ENCODE measurements around the gene ANXA4.

ANXA4 gene

GRCh38 chr2:69742322-69742952, 503 bp downstream of the ANXA4 start:
- no peak for DNase-seq (ENCODE audit: extremely low spot score)
- TF ChIP-seq CTCF (IDR thresholded peaks at IDR 0.05; ENCODE audit: control extremely low read depth, extremely low read depth, low read depth, missing control alignments), result no peak
- ChIA-PET POLR2A (interaction anchor here (0.8 to 2.8 kb wide), 2 partner anchors 11 to 13 kb away, joined by 4 to 9 read pairs; no protein-coding TSS in a partner anchor), CTCF (interaction anchor here (1.0 to 6.8 kb wide), 10 partner anchors 9 to 392 kb away, joined by 3 to 90 read pairs (median 6); no protein-coding TSS in a partner anchor)

- no peak for TF ChIP-seq CTCF (IDR thresholded peaks at IDR 0.05; ENCODE audit: control extremely low read depth, extremely low read depth, low read depth, missing control alignments)
- CTCF ChIA-PET, result interaction anchor here (1.0 to 6.8 kb wide), 10 partner anchors 12 to 390 kb away, joined by 3 to 90 read pairs (median 4); no protein-coding TSS in a partner anchor
- DNase-seq (ENCODE audit: extremely low spot score), result no peak
- POLR2A ChIA-PET, result no interaction called here
Measured at GRCh38 chr2:69743847-69744264, 1.9 kb downstream of the ANXA4 start.

GRCh38 chr2:69744456-69744855, 2.5 kb downstream of the ANXA4 start:
- ChIA-PET POLR2A (no interaction called here), CTCF (interaction anchor here (1.0 to 6.8 kb wide), 12 partner anchors 9 to 179 kb away, joined by 3 to 90 read pairs (median 3); no protein-coding TSS in a partner anchor)
- TF ChIP-seq CTCF (IDR thresholded peaks at IDR 0.05; ENCODE audit: control extremely low read depth, extremely low read depth, low read depth, missing control alignments), result no peak
- DNase-seq (ENCODE audit: extremely low spot score), result no peak

GRCh38 chr2:69745035-69745434, 3.1 kb downstream of the ANXA4 start:
- CTCF ChIA-PET, result interaction anchor here (1.0 to 6.8 kb wide), 13 partner anchors 9 to 179 kb away, joined by 3 to 90 read pairs (median 4); no protein-coding TSS in a partner anchor
- DNase-seq (ENCODE audit: extremely low spot score), result no peak
- POLR2A ChIA-PET, result no interaction called here
- no peak for TF ChIP-seq CTCF (IDR thresholded peaks at IDR 0.05; ENCODE audit: control extremely low read depth, extremely low read depth, low read depth, missing control alignments)

- DNase-seq (ENCODE audit: extremely low spot score), result no peak
- POLR2A ChIA-PET, result no interaction called here
- CTCF ChIA-PET, result interaction anchor here (5.9 kb wide), 1 partner anchor 26 kb away, joined by 31 read pairs; no protein-coding TSS in a partner anchor
- TF ChIP-seq CTCF (IDR thresholded peaks at IDR 0.05; ENCODE audit: control extremely low read depth, extremely low read depth, low read depth, missing control alignments), result no peak
Measured at GRCh38 chr2:69750246-69750645, 8.3 kb downstream of the ANXA4 start.

GRCh38 chr2:69753659-69754363, 11.9 kb downstream of the ANXA4 start:
- ChIA-PET POLR2A (no interaction called here), CTCF (interaction anchor here (1.3 to 5.9 kb wide), 4 partner anchors 9 to 31 kb away, joined by 3 to 31 read pairs (median 4); no protein-coding TSS in a partner anchor)
- TF ChIP-seq CTCF (IDR thresholded peaks at IDR 0.05; ENCODE audit: control extremely low read depth, extremely low read depth, low read depth, missing control alignments), result no peak
- no peak for DNase-seq (ENCODE audit: extremely low spot score)
